ENCODE measurements around the gene TMEM87A. TPM values are rescaled to one million over a fixed set of nuclear protein-coding genes. Genes with fewer than 3 reads are reported as not detected.
"Not testable (repeated sequence)": the region's sequence is repeated elsewhere in the genome, so short reads cannot be mapped to it uniquely, and the experiment has no call there.

The TMEM87A gene, protein sequence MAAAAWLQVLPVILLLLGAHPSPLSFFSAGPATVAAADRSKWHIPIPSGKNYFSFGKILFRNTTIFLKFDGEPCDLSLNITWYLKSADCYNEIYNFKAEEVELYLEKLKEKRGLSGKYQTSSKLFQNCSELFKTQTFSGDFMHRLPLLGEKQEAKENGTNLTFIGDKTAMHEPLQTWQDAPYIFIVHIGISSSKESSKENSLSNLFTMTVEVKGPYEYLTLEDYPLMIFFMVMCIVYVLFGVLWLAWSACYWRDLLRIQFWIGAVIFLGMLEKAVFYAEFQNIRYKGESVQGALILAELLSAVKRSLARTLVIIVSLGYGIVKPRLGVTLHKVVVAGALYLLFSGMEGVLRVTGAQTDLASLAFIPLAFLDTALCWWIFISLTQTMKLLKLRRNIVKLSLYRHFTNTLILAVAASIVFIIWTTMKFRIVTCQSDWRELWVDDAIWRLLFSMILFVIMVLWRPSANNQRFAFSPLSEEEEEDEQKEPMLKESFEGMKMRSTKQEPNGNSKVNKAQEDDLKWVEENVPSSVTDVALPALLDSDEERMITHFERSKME
- total RNA-seq: 10 to 100 TPM; 17.2 to 30.8 (median 19.9) TPM
- 10 to 100 TPM in 1 of 2 donors, 1 to 10 TPM in 1; 9.3 to 23.0 TPM for polyA plus RNA-seq
- long read RNA-seq, donor 1, transcript TMEM87A-202 (20 exons, 3,109 nt): major isoform, 31 of 40 reads
- long read RNA-seq, donor 1, partial matches to known transcripts: 2 of 40 reads
- long read RNA-seq, donor 1, other reads (novel, unspliced or antisense): 5 of 40 reads
- long read RNA-seq, donor 2, transcript TMEM87A-202 (20 exons, 3,109 nt): major isoform, 97 of 125 reads
- long read RNA-seq, donor 2, partial matches to known transcripts: 7 of 125 reads
- long read RNA-seq, donor 2, other reads (novel, unspliced or antisense): 15 of 125 reads
- long read RNA-seq, donor 3, transcript TMEM87A-202 (20 exons, 3,109 nt): major isoform, 32 of 42 reads
- long read RNA-seq, donor 3, partial matches to known transcripts: 3 of 42 reads
- long read RNA-seq, donor 3, other reads (novel, unspliced or antisense): 5 of 42 reads

DNA sequence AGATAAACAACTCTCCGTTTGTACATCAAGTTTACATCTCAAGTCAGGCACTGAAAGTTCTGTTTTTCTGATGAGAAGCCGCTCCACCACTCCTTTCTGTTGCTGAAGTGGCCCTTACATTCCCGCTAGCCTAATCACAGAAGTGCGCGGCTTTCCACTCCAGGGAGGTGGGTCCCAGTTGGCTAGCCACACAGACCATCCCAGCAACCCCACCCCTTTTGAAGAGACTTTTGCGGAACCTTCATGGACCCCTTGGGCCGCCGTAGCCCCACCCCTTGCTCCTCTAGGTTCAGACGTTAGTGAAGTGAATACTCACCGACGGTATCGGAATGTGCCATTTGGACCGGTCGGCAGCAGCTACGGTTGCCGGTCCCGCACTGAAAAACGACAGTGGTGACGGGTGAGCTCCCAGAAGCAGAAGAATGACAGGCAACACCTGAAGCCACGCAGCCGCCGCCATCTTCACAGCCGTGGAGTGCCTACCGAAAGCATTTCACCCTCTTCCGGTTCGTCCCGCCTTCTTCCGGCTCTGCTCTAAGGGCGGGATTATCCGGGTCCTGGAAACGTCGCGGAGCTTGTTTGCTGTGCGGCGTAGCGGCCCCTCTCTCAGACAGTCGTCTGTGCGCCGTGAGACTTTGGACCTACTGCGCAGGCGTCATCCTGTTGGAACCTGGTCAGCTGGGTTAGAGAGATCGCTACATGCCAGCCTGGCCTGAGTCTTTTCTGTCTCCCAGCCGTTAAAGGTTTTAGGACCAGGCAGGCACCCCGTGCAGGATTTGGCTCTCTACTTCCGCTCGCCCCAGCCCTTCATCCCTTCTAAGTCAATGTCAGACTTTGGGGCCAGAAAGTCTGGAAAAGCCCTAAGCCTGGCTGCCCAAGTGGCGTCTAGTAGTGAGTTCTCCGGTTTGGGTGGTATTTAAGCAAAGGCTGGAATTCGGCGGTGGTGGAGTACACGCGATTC, at the start of gene TMEM87A, which contains the start of gene GANC:
TMEM87A (minus strand) TSS at position 495 of the 961 bp plus-strand sequence; CDS start at position 460, 35 bp downstream.
GANC (plus strand) TSS at position 263 of the 961 bp plus-strand sequence. CDS start 1,281 bp downstream, outside the sequence.
- intact Hi-C loops (cut with DNase I): loop anchor here in 6 of 10 donors (5.0 to 10.0 kb wide), 8 partner anchors 112 to 649 kb away; partner anchors contain the start of genes SNAP23 (in 1 of the 6), STARD9 (in 1 of the 6), TTBK2 (in 1 of the 6) and ZNF106 (in 1 of the 6)
- peaks cover 11 to 57% (median 39%) of the 10 kb centered on the region in 12 donors for H3K4me1 ChIP-seq

DNA sequence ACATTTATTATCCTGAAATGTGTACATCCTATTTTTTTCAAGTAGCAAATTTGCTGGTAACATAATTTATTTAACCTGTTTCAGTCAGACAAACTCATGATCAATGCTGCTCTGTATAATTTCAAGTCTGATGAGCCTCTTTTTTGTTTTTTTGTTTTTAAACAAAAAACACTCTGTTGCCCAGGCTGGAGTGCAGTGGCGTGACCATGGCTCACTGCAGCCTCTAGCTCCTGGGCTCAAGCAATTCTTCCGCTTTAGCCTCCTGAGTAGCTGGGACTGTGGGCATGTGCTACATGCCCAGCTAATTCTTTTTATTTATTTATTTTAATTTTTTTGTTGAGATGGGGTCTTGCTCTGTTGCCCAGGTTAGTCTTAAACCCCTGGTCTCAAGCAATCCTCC, 46.0 kb upstream of the TMEM87A start:
- 97 to 100% (median 98%) methylated on average over 2 of the region's 2 CpGs for WGBS, 4 donors
- Histone ChIP-seq H3K4me1 (no peaks in the 10 kb centered on the region), H3K9me3 (no peaks in the 10 kb centered on the region), H3K4me3 (no peak overlapping the region), H3K27me3 (no peaks in the 10 kb centered on the region), H3K27ac (no peak overlapping the region), H3K36me3 (peaks cover 0 to 60% (median 30%) of the 10 kb centered on the region in 9 donors)
- ATAC-seq: no peak
- intact Hi-C loops (cut with DNase I): no loop called here
- no peak for DNase-seq
- no peak for TF ChIP-seq POLR2A (IDR thresholded peaks at IDR 0.05)
- TF ChIP-seq, protein P1, sequence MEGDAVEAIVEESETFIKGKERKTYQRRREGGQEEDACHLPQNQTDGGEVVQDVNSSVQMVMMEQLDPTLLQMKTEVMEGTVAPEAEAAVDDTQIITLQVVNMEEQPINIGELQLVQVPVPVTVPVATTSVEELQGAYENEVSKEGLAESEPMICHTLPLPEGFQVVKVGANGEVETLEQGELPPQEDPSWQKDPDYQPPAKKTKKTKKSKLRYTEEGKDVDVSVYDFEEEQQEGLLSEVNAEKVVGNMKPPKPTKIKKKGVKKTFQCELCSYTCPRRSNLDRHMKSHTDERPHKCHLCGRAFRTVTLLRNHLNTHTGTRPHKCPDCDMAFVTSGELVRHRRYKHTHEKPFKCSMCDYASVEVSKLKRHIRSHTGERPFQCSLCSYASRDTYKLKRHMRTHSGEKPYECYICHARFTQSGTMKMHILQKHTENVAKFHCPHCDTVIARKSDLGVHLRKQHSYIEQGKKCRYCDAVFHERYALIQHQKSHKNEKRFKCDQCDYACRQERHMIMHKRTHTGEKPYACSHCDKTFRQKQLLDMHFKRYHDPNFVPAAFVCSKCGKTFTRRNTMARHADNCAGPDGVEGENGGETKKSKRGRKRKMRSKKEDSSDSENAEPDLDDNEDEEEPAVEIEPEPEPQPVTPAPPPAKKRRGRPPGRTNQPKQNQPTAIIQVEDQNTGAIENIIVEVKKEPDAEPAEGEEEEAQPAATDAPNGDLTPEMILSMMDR (IDR thresholded peaks at IDR 0.05): no peak

More for the DNA sequence above, at the start of gene TMEM87A, which contains the start of gene GANC:
- Histone ChIP-seq H3K9me3 (no peaks in the 10 kb centered on the region), H3K27me3 (no peaks in the 10 kb centered on the region), H3K4me3 (peak within 1 kb of the TSS; percentile 61 to 84 (median 68)), H3K27ac (peak within 1 kb of the TSS; percentile 90 to 99 (median 96)), H3K36me3 (peaks cover 0 to 25% (median 18%) of the 10 kb centered on the region in 9 donors)
- TF ChIP-seq, protein P1 (IDR thresholded peaks at IDR 0.05): peak in 1 of 12 donors; percentile 14
- peak in 1 of 2 donors; percentile 71 for TF ChIP-seq POLR2A (IDR thresholded peaks at IDR 0.05)
- ATAC-seq: peak; percentile 98 to 99 (median 98)
- DNase-seq: peak; percentile 97 to 98 (median 98)
- WGBS, 4 donors: 0 to 1% (median 0%) methylated on average over 38 to 52 of the region's 52 CpGs

DNA sequence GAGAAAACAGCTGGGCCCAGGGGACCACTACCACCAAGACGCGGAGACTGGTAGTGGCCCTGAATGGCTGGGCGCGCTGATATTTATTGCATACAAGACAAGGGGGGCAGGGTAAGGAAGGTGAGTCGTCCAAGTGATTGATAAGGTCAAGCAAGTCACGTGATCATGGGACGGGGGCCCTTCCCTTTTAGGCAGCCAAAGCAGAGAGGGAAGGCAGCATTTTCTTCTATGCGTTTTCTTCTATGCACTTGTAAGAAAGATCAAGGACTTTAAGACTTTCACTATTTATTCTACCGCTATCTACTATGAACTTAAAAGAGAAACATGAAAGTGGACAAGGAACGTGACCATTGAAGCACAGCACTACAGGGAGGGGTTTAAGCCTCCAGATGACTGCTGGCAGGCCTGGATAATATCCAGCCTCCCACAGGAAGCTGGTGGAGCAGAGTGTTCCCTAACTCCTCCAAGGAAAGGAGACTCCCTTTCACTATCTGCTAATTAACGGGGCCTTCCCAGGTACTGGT, 43.1 kb upstream of the TMEM87A start:
- H3K4me3 ChIP-seq; intact Hi-C loops (cut with DNase I); H3K4me1 ChIP-seq; H3K27me3 ChIP-seq; H3K27ac ChIP-seq; H3K9me3 ChIP-seq; ATAC-seq; DNase-seq: not testable (repeated sequence)
- peaks cover 0 to 58% (median 27%) of the 10 kb centered on the region in 9 donors for H3K36me3 ChIP-seq
- WGBS, 4 donors: 62 to 69% (median 68%) methylated on average over 11 of the region's 11 CpGs

Data from heart left ventricle (tissue), 16 donors.